Measurements from ENCODE around the gene CCDC88C. TPM values are rescaled to one million over a fixed set of nuclear protein-coding genes. Genes with fewer than 3 reads are reported as not detected.

Gene CCDC88C, protein sequence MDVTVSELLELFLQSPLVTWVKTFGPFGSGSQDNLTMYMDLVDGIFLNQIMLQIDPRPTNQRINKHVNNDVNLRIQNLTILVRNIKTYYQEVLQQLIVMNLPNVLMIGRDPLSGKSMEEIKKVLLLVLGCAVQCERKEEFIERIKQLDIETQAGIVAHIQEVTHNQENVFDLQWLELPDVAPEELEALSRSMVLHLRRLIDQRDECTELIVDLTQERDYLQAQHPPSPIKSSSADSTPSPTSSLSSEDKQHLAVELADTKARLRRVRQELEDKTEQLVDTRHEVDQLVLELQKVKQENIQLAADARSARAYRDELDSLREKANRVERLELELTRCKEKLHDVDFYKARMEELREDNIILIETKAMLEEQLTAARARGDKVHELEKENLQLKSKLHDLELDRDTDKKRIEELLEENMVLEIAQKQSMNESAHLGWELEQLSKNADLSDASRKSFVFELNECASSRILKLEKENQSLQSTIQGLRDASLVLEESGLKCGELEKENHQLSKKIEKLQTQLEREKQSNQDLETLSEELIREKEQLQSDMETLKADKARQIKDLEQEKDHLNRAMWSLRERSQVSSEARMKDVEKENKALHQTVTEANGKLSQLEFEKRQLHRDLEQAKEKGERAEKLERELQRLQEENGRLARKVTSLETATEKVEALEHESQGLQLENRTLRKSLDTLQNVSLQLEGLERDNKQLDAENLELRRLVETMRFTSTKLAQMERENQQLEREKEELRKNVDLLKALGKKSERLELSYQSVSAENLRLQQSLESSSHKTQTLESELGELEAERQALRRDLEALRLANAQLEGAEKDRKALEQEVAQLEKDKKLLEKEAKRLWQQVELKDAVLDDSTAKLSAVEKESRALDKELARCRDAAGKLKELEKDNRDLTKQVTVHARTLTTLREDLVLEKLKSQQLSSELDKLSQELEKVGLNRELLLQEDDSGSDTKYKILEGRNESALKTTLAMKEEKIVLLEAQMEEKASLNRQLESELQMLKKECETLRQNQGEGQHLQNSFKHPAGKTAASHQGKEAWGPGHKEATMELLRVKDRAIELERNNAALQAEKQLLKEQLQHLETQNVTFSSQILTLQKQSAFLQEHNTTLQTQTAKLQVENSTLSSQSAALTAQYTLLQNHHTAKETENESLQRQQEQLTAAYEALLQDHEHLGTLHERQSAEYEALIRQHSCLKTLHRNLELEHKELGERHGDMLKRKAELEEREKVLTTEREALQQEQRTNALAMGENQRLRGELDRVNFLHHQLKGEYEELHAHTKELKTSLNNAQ (N-terminal part only)
- 9.2 TPM for total RNA-seq

DNA sequence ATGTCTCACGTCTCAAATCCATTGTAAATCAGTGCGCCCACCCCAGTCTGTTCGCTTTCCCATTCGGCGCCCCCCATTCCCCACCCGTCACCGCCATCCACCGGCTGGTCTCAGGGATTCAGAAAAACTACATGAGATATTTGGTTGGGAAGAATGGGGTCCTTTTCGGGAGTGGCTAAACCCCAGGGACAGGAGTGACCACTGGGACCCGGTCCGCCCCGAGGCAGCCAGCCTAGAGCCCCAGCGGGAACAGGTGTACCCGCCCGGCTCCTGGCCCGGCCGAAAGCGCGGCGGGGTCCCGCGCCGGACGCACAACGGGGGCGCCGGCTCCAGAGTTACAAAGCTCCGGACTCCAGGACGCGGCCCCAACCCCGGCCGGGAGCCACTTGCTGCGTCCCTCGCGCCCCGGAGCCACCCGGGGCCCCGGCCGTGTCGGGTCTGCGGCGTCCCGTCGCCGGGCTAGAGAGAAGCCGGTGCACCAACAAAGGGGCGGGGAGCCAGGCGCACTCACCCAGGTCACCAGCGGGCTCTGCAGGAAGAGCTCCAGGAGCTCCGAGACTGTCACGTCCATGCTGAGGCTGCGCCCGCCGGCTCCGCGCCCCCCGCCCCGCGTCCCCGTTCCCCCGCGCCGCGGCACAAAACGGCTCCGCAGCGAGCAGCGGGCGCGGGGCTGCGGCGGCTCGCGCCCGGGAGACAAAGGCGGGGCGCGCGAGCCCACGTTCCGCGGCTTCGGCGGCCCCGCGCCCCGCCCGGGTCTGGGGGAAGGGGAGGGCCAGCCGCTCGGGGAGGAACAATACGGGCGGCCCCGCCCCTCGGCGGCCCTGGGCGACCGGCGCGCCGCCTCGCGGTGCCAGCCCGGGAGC lies at the start of gene CCDC88C:
CCDC88C (minus strand) TSS at position 701 of the 863 bp plus-strand sequence; CDS start at position 571, 130 bp downstream.
- H3K4me3 ChIP-seq = peak within 1 kb of the TSS; percentile 56 to 77
- peak in 1 of 2 donors; percentile 72 for DNase-seq (ENCODE audit: low spot score in 2 of 2)

DNA sequence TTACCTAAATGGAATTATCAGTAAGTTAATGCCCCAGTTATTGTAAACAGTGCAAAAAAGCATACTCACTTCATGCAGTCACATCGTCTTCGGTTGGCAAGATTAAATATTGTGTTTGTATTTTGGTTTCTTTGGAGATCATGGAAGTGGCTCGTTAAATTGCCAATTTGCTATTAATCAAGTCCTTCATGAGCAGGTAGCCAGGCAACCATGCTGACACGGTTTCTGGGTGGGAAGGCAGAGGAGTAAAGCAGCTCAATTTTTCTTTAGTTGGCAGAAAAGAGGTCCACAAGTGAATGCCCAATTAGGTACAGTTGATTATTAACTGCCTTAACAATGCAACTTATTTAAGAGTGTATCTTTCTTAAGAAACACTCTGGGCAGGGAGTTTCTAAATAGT lies 48.6 kb upstream of the CCDC88C start:
- Histone ChIP-seq H3K36me3 (peaks cover 54 to 78% of the 10 kb centered on the region in 2 donors), H3K27ac (no peak overlapping the region), H3K9me3 (no peaks in the 10 kb centered on the region), H3K4me1 (no peaks in the 10 kb centered on the region), H3K4me3 (no peak overlapping the region), H3K27me3 (no peaks in the 10 kb centered on the region)
- TF ChIP-seq, protein P1, sequence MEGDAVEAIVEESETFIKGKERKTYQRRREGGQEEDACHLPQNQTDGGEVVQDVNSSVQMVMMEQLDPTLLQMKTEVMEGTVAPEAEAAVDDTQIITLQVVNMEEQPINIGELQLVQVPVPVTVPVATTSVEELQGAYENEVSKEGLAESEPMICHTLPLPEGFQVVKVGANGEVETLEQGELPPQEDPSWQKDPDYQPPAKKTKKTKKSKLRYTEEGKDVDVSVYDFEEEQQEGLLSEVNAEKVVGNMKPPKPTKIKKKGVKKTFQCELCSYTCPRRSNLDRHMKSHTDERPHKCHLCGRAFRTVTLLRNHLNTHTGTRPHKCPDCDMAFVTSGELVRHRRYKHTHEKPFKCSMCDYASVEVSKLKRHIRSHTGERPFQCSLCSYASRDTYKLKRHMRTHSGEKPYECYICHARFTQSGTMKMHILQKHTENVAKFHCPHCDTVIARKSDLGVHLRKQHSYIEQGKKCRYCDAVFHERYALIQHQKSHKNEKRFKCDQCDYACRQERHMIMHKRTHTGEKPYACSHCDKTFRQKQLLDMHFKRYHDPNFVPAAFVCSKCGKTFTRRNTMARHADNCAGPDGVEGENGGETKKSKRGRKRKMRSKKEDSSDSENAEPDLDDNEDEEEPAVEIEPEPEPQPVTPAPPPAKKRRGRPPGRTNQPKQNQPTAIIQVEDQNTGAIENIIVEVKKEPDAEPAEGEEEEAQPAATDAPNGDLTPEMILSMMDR (IDR thresholded peaks at IDR 0.05) = no peak
- intact Hi-C loops (cut with DNase I) = no loop called here
- DNase-seq (ENCODE audit: low spot score in 2 of 2) = no peak

More for the DNA sequence above, at the start of gene CCDC88C:
- intact Hi-C loops (cut with DNase I) = no loop called here
- no peaks in the 10 kb centered on the region for H3K36me3 ChIP-seq
- H3K27ac ChIP-seq = no peak within 1 kb of the TSS
- TF ChIP-seq, protein P1 (IDR thresholded peaks at IDR 0.05) = no peak
- peaks cover 4% of the 10 kb centered on the region for H3K27me3 ChIP-seq
- peaks cover 6 to 10% of the 10 kb centered on the region in 2 donors for H3K4me1 ChIP-seq
- no peaks in the 10 kb centered on the region for H3K9me3 ChIP-seq

DNA sequence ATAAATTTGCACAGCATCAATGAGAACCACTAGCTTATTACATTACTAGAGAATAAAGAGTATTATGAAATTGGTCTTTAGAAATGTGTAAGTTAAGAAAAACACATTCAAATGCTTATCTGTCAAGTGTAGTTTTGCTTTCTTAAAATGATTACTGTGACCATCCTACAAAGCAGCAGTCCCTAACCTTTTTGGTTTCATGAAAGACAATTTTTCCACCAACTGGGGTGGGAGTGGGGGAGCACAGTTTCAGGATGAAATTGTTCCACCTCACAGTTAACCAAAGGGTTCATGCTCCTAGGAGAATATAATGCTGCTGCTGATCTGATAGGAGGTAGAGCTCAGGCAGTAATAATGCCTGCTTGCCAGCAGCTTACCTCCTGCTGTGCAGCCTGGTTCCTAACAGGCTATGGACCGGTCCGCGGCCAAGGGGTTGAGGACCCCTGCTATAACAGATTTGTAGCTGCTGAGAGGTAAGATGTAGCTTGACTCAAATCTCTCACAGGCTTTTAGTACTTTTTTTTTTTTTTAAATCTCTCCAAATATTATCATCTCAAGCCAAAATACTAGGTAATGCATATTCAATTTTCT lies 47.1 kb upstream of the CCDC88C start:
- Histone ChIP-seq H3K36me3 (peaks cover 62 to 78% of the 10 kb centered on the region in 2 donors), H3K27me3 (no peaks in the 10 kb centered on the region), H3K9me3 (no peaks in the 10 kb centered on the region), H3K27ac (no peak overlapping the region), H3K4me1 (no peaks in the 10 kb centered on the region), H3K4me3 (no peak overlapping the region)
- intact Hi-C loops (cut with DNase I) = no loop called here
- no peak for DNase-seq (ENCODE audit: low spot score in 2 of 2)
- TF ChIP-seq, protein P1 (IDR thresholded peaks at IDR 0.05) = no peak

DNA sequence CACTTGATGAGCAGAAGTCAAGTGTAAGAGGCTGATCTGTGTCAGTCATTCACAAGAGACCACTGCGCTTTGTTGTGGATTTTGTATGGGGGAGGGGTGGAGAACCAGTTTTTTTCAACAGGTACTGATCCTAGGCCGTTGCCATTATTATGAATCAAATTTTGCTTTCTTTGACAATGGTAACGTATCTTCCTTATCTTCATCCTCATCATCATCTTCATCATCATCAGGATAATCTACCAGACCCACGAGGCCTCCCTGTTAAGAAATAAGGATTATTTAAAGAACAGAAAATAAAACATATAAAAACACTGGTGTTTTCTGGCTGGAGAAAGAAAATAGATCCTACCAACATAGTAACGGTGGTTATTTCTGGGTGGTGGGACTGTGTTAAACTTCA lies 41.0 kb upstream of the CCDC88C start:
- no peak overlapping the region for H3K4me3 ChIP-seq
- no peak overlapping the region for H3K27ac ChIP-seq
- intact Hi-C loops (cut with DNase I) = no loop called here
- H3K36me3 ChIP-seq = peaks cover 48 to 73% of the 10 kb centered on the region in 2 donors
- no peaks in the 10 kb centered on the region for H3K4me1 ChIP-seq
- TF ChIP-seq, protein P1 (IDR thresholded peaks at IDR 0.05) = no peak
- H3K27me3 ChIP-seq = no peaks in the 10 kb centered on the region
- no peaks in the 10 kb centered on the region for H3K9me3 ChIP-seq
- no peak for DNase-seq (ENCODE audit: low spot score in 2 of 2)

Data from ascending aorta (tissue), 2 donors.